NCI-H1436 (cell line): Measurements from ENCODE around the gene CAPN12.

Experiments
- DNase-seq: peaks from one replicate; lab custom pipeline; 2025; lab: John Stamatoyannopoulos, UW

Gene CAPN12

DNA sequence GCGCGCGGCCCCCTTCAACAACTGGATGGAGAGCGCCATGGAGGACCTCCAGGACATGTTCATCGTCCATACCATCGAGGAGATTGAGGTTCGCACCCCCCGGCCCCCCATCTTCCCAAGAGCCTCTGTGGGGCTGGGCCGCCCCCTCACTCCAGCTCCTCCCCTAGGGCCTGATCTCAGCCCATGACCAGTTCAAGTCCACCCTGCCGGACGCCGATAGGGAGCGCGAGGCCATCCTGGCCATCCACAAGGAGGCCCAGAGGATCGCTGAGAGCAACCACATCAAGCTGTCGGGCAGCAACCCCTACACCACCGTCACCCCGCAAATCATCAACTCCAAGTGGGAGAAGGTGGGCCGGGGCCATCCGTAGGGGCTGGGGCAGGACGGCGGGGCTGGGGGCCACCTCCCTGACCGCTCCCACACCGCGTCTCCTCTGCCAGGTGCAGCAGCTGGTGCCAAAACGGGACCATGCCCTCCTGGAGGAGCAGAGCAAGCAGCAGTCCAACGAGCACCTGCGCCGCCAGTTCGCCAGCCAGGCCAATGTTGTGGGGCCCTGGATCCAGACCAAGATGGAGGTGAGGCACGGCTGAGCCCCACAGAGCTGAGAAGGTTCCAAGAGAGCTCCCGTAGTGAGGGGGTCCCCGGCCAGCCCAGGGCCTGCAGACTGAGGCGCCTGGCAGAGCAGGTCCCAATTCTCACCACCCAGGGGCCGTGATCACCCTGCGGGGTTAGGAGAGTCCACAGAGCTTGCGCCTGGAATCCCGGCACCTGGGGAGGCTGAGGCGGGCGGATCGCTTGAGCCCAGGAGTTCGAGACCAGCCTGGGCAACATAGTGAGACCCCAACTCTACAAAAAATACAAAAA lies 20.1 kb downstream of the CAPN12 start:
- no peak for DNase-seq

DNA sequence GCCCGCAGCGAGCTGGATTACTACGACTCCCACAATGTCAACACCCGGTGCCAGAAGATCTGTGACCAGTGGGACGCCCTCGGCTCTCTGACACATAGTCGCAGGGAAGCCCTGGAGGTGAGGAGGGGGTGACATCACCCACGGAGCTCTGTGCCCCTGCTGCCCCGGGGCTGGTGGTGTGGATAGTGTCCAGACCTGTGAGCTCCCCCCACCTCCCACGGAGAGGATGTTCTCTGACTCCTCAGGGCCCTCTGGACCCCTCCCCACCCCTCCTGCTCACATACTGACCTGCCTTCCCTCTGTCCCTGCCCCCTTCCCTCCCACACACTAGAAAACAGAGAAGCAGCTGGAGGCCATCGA lies 20.7 kb downstream of the CAPN12 start:
- DNase-seq, result no peak

DNA sequence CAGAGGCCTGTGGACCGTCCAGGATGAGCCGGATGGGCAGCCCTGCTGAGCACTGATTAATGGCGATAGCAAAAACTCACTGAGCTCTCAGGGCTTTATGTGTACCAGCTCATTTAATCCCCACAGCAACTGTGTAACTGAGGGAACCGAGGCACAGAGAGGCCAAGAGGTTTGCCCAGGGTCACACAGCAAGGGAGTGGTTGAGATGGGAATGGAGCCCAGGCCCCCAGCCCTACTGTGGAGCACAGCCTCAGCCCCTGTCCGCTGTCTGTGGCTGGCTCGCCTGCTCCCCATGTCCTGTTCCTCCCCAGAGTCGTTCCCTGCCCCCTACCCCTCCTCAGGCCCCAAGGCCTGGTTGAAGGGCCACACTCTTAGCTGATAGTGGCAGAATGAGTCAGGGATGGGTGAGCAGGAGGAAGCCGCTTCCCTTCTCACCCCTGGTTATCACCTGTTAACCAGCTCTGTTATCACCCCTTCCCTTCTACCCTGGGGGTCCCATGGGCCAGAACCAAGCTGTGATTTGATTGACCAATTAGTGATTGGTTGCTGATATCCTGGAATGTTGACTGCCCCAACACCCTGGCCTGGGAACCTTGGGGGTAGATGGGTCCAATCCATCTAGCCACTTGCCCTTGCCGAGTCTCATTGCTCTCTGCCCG lies 21.2 kb downstream of the CAPN12 start:
- DNase-seq, result no peak

DNA sequence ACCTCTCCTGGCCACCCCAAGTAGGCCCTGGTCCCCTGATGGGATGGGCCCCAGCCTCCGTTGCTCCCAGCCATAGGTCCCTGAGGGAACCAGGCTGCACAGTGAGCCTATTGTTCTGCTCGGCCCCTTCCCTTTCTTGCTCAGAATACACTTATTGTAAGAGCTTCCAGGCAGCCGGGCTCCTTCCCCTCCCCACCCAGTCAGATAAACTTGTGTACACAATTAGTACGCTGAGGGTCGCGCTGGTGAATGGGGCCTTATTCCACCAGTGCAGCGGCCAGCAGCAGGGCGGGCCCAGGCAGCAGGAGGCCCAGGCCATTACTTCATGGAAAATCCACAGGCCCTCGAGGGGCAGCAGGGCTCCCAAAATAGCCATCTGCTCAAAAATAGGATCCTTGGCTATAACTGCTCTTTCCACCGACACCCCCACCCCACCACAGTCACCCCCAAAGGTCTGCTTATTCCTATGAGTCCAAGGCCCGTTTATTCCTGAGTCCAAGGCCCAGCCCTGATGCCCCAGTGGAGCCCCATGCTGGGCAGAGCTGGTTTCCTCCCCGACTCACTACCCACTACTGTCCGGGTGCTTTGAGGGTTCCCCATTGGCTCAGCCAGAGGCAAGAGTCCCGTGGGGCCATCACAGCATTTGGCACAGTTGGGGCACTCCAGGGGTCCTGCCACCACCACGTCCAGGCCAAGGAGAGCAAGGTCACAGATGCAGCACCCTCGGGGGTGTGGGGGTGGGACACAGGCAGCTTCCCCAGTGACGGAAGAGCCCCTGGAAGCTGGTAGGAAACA lies 22.1 kb downstream of the CAPN12 start:
- no peak for DNase-seq

DNA sequence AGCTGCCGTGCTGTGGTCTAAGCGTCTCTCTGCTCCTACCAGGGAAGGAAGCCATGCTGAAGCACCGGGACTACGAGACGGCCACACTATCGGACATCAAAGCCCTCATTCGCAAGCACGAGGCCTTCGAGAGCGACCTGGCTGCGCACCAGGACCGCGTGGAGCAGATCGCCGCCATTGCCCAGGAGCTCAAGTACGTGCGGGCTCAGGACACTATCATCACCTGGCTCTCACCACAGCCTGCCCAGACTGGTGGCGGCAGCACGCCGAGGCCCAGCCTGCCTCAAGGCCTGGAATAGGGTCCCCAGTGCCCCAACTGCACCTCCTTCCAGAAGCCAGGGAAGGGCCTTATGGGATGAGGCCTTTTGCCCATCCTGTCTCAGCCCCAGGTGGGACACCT lies 22.8 kb downstream of the CAPN12 start:
- no peak for DNase-seq

DNA sequence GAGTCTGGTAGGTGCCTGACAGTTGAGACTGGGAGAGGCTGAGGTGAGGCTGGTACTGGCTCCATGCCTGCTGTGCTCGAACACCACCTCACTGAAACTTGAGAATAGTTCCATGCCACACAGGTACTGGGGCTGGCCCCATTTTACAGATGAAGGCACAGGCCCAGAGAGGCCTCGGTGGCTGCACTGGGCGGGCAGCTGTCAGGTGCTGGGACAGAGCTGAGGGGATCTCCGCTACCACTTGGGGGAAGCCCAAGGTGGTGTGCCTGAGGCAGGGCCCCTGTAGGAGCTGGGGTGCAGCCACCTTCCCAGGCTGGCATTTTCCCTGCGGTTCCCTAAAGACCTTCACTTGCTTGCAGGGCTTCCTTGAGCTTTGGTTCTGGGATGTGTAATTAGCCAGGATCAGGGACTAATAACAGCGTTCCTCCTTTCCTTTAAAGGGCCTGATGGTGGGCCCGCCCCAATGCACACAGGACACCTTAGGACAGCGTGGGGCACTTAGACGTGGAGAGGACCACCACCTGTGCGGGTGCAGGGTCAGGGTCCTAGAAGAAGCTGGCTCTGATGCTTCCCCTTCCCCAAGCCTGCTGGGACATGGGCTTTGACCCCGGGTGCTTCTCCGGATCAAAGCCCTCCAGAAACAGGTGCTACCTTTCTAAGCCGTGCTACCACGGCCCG lies 23.6 kb downstream of the CAPN12 start:
- no peak for DNase-seq

DNA sequence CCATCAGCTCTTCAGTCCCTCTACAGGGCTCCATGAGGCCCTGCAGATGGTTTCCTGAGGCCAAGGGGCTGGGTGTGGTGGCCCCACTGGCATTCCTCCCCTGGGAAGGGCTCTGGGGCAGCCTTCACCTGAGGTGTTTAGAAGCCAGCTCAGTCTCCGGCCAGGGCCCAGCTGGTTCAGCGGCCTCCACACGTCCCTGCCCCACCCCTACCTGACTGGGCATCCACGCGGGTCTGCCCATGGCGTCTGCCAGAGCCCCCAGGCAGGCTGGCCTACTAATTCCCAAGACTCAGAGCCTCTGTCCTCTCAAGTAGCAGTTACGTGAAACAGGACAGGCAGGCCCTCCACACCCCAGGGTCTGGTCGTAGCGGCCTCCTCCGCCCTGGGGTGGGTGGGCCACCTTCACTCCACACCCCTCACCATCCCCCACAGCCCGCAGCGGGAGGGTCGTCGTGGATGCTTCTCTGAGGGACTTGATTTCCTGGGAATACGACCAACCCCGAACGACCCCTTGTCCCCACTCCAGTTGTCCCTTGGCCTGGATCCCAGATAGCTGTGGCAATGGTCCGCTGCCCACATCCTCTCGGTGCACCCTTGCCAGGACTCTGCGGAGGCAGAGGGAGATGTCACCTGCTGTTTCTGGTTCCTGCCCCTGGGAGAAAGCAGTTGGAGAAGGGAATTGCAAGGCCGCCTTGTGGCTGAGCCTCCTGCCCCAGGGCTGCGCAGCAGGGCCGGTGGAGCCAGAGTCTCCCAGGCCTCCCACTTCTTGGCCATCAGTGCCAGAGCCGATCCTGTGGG lies 24.3 kb downstream of the CAPN12 start:
- DNase-seq, result no peak

DNA sequence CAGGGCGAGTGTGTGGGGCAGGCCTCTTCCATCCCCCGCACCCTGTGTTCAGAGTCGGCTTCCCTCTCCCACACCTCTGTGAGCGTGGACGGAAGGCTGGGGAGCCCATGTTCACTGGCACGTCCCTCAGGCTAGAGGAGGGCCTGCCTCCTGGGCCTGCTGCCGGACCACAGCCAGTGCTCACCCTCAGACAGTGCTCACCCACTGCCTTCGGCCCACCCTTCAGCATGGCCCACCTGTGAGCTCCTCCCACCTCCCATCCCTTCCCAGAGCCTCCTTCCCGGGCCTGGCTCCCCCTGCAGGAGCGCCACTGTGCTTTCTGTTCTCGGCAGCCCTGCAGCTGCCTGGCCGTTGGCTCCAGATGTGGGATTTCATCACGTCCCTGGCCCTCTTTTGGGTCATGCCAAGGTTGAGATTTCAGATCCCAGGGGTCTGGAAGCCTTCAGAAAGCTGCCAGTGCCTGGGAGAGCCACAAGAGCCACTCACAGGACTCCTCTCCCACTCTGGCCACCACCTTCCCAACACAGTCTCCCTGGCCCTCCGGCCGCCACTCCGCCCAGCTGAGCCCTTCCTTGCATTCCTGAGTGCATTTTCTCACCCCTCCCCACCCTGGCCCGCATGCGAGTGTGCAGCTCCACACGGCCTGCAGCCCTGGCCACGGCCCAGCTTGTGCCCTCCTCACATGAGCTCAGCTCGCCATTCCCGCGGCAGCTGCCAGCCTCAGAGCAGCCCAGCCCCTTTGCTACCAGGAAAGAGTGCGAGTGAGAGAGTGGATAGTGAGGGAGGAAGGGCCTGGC lies 25.3 kb downstream of the CAPN12 start:
- no peak for DNase-seq

DNA sequence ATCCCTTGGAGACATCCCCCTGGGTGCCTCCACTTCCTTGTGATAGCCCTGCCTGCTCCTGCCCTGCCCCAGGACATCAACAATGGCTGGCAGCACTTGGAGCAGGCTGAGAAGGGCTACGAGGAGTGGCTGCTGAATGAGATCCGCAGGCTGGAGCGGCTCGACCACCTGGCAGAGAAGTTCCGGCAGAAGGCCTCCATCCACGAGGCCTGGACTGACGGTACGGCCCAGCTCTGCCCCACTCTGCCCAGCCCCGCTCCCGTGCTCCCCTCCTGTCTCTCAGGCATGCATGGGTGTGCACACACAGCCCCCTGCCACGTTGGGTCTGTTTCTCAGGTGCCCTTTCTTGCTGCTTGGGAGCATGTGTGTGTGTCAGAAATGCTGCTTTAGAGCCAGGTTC lies 26.4 kb downstream of the CAPN12 start:
- DNase-seq, result no peak

DNA sequence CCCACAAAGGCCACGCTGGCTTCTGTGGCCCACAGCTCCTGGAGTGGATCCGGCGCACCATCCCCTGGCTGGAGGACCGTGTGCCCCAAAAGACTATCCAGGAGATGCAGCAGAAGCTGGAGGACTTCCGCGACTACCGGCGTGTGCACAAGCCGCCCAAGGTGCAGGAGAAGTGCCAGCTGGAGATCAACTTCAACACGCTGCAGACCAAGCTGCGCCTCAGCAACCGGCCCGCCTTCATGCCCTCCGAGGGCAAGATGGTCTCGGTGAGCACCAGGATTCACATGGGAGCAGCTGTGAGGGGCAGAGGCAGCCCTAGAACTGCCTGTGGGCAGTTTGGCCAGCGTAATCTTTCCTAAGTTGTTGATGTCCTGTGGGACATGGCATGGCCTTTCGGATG lies 27.2 kb downstream of the CAPN12 start:
- DNase-seq, result no peak

DNA sequence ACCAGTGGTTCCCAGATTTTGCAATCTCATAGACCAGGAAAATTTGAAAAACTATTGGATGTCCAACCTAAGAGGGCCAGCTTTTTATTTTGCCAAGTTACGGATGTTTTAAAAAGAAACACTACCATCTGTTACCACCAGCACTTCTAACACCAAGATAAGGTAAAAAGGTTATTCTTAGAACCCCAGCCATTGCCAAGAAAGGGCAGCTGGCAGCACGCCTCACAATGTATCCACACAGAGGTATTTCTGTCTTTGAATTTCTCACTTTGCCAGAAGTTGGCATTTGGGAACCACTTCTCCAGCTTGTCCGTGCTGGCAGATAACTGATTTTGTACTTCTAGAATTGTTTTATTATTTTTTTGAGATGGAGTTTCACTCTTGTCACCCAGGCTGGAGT lies 28.7 kb downstream of the CAPN12 start:
- DNase-seq, result no peak

DNA sequence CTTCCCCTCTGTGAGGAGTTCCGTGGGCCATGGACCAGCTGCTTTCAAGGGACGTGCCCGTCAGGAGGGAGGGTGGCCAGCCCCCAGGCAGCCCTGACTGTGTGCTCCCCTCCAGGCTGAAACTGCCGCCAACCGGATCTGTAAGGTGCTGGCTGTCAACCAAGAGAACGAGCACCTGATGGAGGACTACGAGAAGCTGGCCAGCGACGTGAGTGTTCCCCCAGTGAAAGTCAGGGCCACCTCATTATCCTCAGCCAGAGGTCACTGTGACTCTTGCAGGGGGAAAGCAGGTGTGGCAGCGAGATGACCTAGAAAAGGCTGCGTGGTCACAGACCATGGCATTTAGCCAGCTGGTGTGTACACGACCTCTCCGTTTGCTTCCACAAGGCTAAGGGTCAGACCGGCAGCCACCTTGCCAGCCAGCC lies 29.9 kb downstream of the CAPN12 start:
- DNase-seq, result no peak

DNA sequence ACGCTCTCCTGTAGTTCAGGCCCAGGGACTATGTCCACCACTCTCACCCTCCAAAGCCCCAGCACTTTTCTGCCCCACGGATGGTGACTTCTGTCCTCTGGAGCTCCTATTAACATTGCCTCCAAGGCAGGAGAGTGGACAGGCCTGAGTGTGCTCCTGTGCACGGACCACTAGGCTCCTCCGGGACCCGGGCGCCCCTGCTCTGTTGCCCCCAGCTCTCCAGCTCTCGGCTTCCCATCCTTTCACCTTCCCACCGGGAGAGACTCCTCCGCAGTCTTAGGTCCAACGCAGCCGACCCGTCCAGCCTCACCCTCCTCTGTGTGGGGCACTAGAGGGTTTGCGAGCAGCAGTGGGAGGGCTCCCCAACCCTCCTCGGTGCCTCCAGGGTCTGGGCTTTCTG lies 30.4 kb downstream of the CAPN12 start:
- no peak for DNase-seq

DNA sequence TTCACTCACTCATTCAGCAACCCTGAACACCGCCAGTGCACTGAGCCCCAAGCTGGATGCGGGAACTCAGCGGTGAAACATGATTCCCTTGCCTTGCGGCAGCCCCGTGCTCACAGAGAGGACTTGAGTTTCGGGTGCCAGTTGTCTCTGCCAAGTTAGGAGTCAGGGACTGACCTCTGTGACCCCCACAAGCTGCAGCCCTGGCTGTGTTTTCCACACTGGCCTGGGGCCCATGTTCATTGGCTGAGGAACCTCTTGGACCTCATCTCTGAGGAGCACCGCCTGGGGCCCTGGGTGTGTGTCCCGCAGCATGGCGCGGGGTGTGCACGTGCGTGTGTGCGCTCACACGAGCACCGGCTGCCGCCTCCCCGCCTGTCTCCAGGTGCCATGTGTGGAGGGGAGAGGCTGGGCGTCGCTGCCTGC lies 31.0 kb downstream of the CAPN12 start:
- DNase-seq, result no peak

DNA sequence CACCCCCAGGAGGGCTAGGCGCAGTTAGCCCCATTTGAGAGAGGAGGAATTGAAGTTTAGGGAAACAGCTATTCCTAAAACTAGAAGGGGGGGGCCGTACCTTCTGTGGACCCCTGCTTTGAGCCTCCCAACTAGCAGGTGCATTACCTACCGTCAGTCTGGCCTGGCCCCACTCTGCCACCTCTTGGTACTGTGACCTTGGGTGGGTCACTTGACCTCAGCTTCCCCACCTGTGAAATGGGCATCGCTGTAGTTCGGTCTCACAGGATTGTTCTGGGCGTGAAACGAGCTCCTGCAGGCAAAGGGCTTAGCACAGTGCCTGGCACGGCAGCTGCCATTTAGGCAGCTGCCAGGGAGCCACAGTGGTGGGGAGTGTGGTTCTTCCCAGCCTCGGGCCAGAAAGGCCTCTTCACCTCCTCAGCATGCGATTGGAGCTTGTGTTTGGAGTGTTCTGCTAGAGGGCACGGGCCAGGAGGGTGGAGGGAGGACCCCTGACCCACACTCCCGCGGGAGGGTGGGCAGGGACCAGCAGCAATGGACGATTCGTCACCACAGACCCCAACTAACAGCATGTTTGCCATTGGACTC lies 32.0 kb downstream of the CAPN12 start:
- no peak for DNase-seq

DNA sequence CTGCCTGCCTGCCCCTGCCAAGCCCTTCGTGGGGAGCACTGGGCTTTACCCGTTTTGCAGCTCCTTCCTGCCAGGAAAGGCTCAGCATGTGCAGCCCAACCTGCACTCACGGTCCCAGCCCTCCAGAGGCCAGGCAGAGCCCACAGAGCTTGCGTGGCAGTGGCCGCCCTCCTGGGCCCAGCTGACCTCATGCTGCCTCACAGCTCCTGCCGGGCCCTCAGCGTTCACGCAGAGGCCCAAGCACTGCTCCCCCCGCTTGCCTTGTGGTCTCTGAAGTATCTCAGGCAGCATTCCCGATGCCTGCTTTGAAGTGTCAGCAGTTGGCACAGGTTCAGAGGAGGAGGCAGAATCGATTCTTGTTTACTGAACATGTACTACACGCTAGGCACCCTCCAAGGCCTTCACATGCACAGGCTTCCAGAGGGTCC lies 32.5 kb downstream of the CAPN12 start:
- no peak for DNase-seq

DNA sequence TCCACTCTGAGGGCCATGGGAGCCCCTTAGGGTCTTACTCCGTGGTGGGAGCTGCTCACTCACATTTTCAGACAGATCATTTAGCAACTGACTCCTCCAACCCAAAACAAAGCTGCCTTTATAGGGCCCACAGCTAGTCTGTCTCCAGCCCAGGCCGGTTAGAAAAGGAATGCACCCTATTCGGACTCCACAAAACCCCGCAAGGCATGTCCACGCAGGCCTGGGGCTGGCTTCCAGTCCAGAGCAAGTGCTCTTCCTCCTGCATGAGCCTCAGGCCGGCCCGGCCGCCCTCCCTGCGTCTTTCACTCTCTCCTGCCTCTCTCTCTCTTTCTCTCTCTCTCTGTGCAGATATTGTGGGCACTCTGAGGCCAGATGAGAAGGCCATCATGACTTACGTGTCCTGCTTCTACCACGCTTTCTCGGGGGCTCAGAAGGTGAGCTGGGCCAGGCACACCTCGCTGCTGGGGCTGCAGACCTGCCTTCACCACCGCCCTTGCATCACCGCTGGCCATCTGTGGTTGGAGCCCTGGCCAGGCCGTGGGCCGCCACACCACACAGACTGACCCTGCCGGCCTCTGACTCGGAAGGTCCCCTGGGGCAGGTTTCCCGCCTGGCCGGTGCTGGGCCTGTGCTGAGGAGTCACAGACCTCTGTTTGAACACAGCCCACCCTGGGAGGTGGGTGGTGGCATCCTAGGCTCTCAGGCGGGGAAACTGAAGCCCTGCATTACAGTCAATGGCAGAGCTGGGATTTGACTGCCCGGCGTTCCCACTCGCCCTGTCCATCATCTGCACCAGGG lies 33.1 kb downstream of the CAPN12 start:
- no peak for DNase-seq

DNA sequence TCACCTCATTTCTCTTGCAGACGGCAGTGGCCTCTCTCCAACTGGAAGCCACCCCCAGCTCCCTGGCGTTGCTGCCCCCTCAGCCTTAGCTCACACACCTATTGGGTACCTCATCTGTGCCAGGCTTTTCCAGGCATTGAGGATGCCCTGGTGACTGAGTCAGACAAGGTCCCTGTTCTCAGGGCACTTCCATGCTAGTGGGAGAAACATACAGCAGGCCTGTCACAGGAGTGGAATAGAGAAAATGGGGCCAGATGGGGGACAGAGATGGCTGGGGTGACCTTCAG lies 33.9 kb downstream of the CAPN12 start:
- no peak for DNase-seq

DNA sequence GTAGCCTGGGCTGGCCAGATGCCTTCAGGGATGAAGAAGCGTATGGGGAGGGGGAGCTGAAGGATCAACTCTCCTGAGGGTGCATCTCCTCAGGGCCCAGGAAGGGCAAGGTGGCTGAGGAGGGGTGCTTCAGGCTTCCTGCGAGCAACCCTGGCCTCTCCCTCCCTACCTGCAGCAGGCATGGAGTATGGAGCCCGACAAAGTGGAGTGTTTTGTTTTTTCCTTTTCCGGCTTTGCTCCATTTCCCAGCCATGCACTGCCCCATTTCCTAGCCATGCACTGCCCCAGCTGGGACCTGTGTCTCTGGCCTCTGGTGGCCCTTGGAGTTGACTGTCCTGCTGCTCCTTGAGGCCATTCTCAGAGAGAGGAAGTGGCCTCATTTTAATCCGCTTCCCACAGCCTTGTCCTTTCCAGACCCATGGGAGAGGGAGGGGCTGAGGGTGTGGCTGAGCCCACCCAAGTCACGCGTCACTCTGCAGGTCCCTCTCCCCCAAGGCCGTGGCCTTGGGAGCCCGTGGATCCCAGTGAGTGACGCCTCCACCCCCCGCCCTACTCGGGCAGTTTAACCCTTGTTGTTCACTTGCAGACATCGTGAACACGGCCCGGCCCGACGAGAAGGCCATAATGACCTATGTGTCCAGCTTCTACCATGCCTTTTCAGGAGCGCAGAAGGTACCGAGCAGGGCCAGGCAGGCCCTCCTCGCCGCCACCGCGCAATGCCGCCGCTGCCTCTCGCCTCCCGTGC lies 34.4 kb downstream of the CAPN12 start:
- DNase-seq, result no peak
